ENCODE measurements around the gene NCAM2.

GRCh38 chr21:21279193-21279901, 281.1 kb downstream of the NCAM2 start:
- TF ChIP-seq POLR2A (IDR thresholded peaks at IDR 0.05) (no peak), CTCF (IDR thresholded peaks at IDR 0.05) (no peak)

Measured in thyroid gland (tissue), 4 donors.